Cardiac fibroblast (primary cell): ENCODE data around the gene PPFIA1.

ENCODE experiments used
- DNase-seq, 2 donors: peaks; one replicate each; pipeline versions ENCODE4 v3.0.0 to v3.0.0-alpha.2; 2010; ENCODE audit warnings: low read depth in 2 of 2
- H3K4me3 ChIP-seq, 2 donors: replicated peaks in 1 of 2; 1 replicate in 1 of 2; 2 replicates in 1 of 2; pipeline ENCODE4 v1.5.1; 2011; ENCODE audit warnings: low read depth in 2 of 2, low read length in 2 of 2, mild to moderate bottlenecking in 2 of 2, moderate library complexity in 1 of 2
- TF ChIP-seq, protein P1 (sequence below): IDR thresholded peaks from one replicate; pipeline ENCODE4 v1.5.1; 2011; ENCODE audit warnings: low read depth, mild to moderate bottlenecking, low read length, inconsistent platforms

The PPFIA1 gene

DNA sequence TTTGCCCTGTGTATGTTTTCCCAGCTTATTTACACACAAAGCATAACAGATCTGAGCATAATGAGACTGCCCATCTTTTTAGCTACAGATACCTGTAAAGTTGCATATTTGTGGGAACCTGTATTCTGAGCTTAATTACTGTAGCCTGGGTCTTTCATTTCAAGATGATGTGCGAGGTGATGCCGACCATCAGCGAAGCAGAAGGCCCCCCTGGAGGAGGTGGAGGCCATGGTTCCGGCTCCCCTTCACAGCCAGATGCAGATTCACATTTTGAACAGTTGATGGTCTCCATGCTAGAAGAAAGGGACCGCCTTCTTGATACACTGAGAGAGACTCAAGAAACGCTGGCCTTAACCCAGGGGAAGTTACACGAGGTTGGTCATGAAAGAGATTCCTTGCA lies 1.5 kb downstream of the PPFIA1 start:
- TF ChIP-seq, protein P1, sequence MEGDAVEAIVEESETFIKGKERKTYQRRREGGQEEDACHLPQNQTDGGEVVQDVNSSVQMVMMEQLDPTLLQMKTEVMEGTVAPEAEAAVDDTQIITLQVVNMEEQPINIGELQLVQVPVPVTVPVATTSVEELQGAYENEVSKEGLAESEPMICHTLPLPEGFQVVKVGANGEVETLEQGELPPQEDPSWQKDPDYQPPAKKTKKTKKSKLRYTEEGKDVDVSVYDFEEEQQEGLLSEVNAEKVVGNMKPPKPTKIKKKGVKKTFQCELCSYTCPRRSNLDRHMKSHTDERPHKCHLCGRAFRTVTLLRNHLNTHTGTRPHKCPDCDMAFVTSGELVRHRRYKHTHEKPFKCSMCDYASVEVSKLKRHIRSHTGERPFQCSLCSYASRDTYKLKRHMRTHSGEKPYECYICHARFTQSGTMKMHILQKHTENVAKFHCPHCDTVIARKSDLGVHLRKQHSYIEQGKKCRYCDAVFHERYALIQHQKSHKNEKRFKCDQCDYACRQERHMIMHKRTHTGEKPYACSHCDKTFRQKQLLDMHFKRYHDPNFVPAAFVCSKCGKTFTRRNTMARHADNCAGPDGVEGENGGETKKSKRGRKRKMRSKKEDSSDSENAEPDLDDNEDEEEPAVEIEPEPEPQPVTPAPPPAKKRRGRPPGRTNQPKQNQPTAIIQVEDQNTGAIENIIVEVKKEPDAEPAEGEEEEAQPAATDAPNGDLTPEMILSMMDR: no peak
- no peak overlapping the region for H3K4me3 ChIP-seq

DNA sequence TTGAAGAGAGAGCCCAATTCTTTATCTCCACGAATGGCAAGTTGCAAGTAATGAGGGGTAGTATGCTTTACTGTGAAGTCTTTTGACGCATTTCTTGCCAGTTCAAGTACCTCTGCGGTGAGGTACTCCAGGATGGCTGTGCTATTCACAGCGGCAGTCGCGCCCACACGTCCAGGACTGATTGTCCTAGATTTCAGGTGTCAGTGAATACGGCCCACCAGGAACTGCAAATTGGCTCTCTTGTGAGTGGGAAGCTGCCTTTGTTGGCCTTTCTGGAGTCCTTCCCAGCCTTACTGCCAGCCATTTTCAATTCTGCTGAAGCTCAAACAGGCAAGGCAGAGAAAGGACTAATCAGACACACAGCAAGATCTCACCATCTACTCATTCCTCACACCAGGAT lies 8.5 kb downstream of the PPFIA1 start:
- no peak overlapping the region for H3K4me3 ChIP-seq
- TF ChIP-seq, protein P1: no peak
- no peak for DNase-seq

More for the DNA sequence above, 1.5 kb downstream of the PPFIA1 start:
- DNase-seq: no peak

DNA sequence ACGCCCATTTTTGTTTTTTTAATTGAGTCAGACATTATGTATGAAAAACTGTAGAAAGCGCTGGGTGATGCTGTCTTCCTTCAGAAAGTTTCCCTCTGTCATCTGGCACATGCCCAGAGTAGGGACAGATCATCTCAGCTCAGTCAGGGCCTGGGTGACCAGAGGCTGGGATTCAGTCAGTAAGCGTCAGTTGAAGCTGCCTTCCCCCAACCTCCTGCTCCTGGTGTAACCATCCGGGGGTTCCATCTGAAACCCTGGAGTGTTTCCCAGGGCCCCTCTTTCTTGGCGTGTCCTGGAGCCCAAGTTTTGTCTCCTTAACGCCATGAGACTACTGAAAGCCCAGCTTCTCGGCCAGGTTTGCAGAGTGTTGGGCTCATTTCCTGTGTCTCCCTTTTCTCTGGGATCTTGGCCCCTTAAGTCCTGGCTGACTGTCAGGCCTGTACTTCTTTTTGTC lies 10.7 kb downstream of the PPFIA1 start:
- DNase-seq: peak; percentile 74 to 92
- TF ChIP-seq, protein P1: no peak

DNA sequence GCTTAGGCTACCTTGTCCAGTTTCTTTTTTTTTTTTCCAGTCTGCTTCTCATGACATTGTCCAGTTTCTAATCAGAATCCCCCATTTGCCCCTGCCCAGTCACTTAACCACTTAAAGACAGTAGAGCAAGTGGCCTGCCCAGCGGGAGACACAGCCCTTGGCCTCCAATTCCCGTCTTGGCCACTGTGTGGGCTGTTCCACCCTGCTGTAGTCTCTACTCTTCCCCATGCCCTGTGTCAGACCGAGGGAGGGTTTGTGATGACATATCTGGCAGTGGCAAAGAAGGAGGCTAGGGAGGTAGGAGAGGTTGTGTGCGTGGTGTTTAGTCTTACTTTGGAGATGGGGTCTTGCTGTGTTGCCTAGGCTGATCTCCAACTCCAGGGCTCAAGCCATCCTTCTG lies 11.5 kb downstream of the PPFIA1 start:
- no peak for DNase-seq
- no peak overlapping the region for H3K4me3 ChIP-seq
- TF ChIP-seq, protein P1: no peak

More for the DNA sequence above, 10.7 kb downstream of the PPFIA1 start:
- H3K4me3 ChIP-seq: no peak overlapping the region

DNA sequence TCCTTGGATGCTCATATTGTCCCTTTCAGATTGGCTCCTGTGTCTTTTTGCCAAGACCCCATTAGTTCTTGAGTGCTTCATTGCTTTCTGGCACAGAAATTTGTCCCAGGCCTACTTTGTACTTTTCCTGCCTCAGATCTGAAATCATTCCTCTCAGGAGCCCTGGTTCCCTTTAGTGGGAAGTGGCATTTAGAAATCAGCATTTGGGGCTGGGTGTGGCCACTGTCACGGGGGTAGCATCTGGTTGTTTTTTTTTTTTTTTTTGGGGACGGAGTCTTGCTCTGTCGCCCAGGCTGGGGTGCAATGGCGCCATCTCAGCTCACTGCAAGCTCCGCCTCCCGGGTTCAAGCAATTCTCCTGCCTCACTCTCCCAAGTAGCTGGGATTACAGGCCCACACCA lies 18.2 kb downstream of the PPFIA1 start:
- no peak overlapping the region for H3K4me3 ChIP-seq
- TF ChIP-seq, protein P1: no peak
- no peak for DNase-seq

DNA sequence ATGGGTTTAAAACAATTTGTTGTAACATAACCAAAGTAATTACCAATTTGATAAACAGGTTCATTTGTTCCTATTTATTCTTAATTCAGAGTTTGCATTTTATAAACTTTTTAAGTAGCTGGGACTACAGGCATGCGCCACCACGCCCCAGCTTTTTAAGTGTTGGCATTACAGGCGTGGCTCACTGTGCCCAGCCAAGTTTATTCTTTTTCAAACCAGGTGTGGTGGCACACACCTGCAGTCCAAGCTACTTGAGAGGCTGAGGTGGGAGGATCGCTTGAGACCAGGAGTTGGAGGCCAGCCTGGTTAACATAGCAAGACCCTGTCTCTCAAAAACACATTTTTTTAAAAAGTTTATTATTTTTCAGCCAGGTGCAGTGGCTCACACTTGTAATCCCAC lies 19.1 kb downstream of the PPFIA1 start:
- no peak for DNase-seq
- TF ChIP-seq, protein P1: no peak

More for the DNA sequence above, 19.1 kb downstream of the PPFIA1 start:
- no peak overlapping the region for H3K4me3 ChIP-seq
